Subcutaneous abdominal adipose tissue (tissue), 5 donors: ENCODE results near the gene MYOF.

Source experiments
- H3K27ac ChIP-seq: one replicate; pipeline ENCODE4 v1.7.0; 2013; ENCODE audit warnings: low read depth, mild to moderate bottlenecking, inconsistent platforms, low read length, moderate library complexity
- H3K27me3 ChIP-seq, 5 donors: one replicate each; pipeline ENCODE4 v1.7.0; 2013; ENCODE audit warnings: low read length in 5 of 5, inconsistent platforms in 1 of 5; ENCODE audit not compliant: control insufficient read depth in 5 of 5, insufficient read depth in 4 of 5
- H3K36me3 ChIP-seq, 5 donors: one replicate each; pipeline ENCODE4 v1.7.0; 2013; ENCODE audit warnings: low read length in 5 of 5; ENCODE audit not compliant: control insufficient read depth in 5 of 5, insufficient read depth in 5 of 5
- H3K4me1 ChIP-seq, 5 donors: one replicate each; pipeline ENCODE4 v1.7.0; 2013; ENCODE audit warnings: low read length in 5 of 5, mild to moderate bottlenecking in 3 of 5, moderate library complexity in 1 of 5; ENCODE audit not compliant: control insufficient read depth in 5 of 5, insufficient read depth in 5 of 5
- H3K4me3 ChIP-seq, 5 donors: one replicate each; pipeline ENCODE4 v1.7.0; 2013; ENCODE audit warnings: low read length in 5 of 5, low read depth in 1 of 5
- H3K9ac ChIP-seq, 5 donors: one replicate each; pipeline ENCODE4 v1.7.0; 2013; ENCODE audit warnings: low read length in 5 of 5, mild to moderate bottlenecking in 4 of 5, moderate library complexity in 3 of 5
- H3K9me3 ChIP-seq, 5 donors: one replicate each; pipeline ENCODE4 v1.7.0; 2013; ENCODE audit warnings: low read length in 5 of 5; ENCODE audit not compliant: control insufficient read depth in 5 of 5
- donor health status: healthy.
- donor health status: healthy.
- donor health status: healthy.
- donor health status: healthy.
- donor health status: healthy.

MYOF gene

DNA sequence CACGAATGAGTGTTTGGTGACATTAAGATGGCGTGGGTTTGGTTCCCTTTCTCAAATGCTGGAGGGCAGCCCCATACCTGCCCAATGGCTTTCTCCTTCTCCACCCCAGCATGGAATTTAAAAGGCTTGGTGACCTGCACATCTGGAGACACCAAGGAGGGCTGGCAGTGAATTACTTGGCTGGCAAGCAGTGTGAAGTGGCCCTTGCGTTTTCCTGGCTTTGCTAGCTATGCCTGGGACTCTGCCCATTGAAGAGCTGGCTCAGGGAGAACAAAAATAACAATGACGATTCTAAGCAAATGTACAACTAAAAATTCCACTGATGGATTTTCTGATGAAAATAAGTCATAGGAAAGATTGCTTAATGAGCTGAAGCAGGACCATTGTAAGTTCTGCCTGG lies 204.8 kb downstream of the MYOF start:
- no peaks in the 10 kb centered on the region for H3K36me3 ChIP-seq
- no peaks in the 10 kb centered on the region for H3K4me1 ChIP-seq
- no peak overlapping the region for H3K4me3 ChIP-seq
- H3K9ac ChIP-seq, result no peak overlapping the region
- no peaks in the 10 kb centered on the region for H3K27me3 ChIP-seq
- H3K27ac ChIP-seq, result no peak overlapping the region
- no peaks in the 10 kb centered on the region for H3K9me3 ChIP-seq

DNA sequence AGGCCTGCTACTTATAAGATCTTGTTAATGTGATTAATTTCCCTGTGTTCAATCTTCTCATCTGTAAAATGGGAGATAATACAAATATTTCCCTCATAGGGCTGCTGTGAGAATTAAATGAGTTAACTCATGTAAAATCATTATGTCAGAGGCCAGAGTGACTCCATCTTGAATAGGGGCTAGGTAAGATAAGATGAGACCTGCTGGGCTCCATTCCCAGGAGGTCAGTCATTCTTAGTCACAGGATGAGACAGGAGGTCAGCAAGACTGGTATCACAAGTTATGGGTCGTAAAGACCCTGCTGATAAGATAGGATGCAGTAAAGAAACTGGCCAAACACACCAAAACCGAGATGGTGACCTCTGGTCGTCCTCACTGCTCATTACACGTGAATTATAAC lies 207.7 kb downstream of the MYOF start:
- H3K9me3 ChIP-seq, result peaks cover 0 to 5% (median 4%) of the 10 kb centered on the region in 5 donors
- peaks cover 0 to 3% (median 0%) of the 10 kb centered on the region in 5 donors for H3K27me3 ChIP-seq
- no peak overlapping the region for H3K4me3 ChIP-seq
- H3K4me1 ChIP-seq, result no peaks in the 10 kb centered on the region
- no peaks in the 10 kb centered on the region for H3K36me3 ChIP-seq
- H3K9ac ChIP-seq, result no peak overlapping the region
- H3K27ac ChIP-seq, result no peak overlapping the region

DNA sequence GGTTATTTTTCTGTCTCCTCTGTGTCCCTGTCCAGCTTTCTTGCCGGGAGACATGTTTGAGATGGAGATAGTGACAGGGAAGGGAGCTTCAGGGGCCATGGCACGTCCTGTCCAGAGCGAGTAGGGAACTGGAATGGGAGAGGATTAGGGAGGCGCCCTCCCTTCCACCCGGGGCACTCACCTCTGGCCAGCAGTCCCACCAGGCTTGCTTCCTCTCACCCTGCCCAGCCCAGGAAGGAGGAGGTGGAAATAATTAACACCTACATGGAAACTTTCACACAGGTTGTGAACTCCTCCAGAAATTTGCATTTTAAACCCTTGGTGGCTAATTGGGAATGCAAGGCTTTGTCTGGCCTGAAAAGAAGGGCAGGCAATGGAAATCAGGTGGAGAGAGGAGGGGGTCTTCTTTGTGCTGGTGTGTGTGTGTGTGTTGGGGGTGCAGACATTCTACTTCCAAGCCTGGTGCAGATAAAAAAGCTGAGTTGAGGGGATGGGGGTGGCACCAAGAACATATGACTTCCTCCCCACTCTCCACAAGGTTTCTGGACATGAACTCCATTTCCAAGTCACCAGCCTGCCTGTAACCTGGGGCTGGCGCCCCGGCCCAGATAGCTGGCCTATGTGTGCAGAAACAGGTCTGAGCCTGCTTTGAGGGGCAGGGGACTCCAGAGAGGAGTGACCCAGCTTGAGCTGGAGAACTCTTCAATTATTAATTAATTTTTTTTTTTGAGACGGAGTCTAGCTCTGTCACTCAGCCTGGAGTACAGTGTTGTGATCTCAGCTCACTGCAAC lies 209.1 kb downstream of the MYOF start:
- Histone ChIP-seq H3K4me3 (no peak overlapping the region), H3K4me1 (no peaks in the 10 kb centered on the region), H3K27me3 (peaks cover 0 to 3% (median 0%) of the 10 kb centered on the region in 5 donors), H3K9me3 (peaks cover 0 to 10% (median 5%) of the 10 kb centered on the region in 5 donors), H3K9ac (no peak overlapping the region), H3K36me3 (no peaks in the 10 kb centered on the region), H3K27ac (no peak overlapping the region)

DNA sequence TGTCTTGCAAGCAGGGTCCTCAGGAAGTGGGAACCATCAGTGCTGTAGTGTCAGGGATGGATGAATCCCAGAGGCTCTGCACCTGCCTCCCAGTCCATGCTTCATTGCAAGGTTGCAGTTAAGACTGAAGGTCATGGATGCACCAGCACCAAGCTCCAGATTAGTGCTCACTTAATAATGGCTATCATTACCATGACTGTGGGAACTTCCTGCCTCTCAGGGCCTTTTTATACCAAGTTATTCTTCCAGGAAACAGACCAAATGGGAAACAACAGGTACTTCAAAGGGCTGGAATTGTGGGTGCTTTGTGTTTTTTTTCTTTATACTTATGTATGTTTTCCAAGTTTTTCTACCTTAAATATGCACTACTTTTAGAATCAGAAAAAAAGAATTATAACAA lies 210.8 kb downstream of the MYOF start:
- peaks cover 0 to 3% (median 0%) of the 10 kb centered on the region in 5 donors for H3K27me3 ChIP-seq
- no peak overlapping the region for H3K27ac ChIP-seq
- no peaks in the 10 kb centered on the region for H3K36me3 ChIP-seq
- H3K9ac ChIP-seq, result no peak overlapping the region
- no peaks in the 10 kb centered on the region for H3K4me1 ChIP-seq
- H3K4me3 ChIP-seq, result no peak overlapping the region
- peaks cover 0 to 10% (median 5%) of the 10 kb centered on the region in 5 donors for H3K9me3 ChIP-seq

DNA sequence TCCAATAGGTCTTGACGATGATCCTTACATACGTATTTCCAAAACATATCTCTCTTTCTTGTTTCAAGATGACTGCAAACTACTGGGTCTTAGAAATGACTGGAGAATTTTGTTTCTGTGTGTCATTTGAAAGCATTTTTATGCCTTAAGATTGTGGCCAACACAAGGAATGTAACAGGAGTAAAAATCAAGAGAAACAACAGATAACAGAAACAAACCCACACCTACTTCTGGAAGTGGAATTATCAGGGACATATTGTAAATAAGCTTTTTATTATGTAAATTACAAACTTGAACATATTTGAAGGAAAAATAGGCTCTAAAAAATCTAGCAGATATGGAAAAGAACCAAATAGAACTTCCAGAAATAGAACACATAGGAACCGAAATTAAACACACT lies 212.9 kb downstream of the MYOF start:
- peaks cover 0 to 3% (median 0%) of the 10 kb centered on the region in 5 donors for H3K27me3 ChIP-seq
- H3K36me3 ChIP-seq, result no peaks in the 10 kb centered on the region
- no peak overlapping the region for H3K4me3 ChIP-seq
- H3K9ac ChIP-seq, result no peak overlapping the region
- H3K9me3 ChIP-seq, result peaks cover 0 to 10% (median 5%) of the 10 kb centered on the region in 5 donors
- H3K27ac ChIP-seq, result no peak overlapping the region
- no peaks in the 10 kb centered on the region for H3K4me1 ChIP-seq

DNA sequence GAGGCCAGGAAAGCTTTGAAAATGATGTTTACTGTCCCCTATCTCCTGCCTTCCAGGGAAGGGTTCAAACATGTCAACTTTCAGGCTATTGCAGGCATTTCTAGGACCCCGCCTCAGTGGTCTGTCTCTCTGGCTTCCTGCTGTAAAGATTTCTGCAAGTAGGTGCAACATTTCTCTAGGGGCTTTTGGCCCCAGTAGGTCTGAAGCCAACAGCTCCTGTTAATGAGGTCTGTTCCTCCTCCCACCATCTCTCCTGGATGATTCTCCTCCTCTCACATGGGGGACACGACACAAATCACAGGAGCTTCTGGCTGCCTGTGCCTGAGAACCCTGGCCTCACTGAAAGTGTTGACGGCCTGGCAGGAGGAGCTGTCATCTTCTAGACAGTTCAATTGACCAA lies 214.1 kb downstream of the MYOF start:
- no peak overlapping the region for H3K4me3 ChIP-seq
- H3K4me1 ChIP-seq, result no peaks in the 10 kb centered on the region
- no peak overlapping the region for H3K9ac ChIP-seq
- no peak overlapping the region for H3K27ac ChIP-seq
- peaks cover 0 to 10% (median 5%) of the 10 kb centered on the region in 5 donors for H3K9me3 ChIP-seq
- H3K36me3 ChIP-seq, result no peaks in the 10 kb centered on the region
- peaks cover 0 to 3% (median 0%) of the 10 kb centered on the region in 5 donors for H3K27me3 ChIP-seq

DNA sequence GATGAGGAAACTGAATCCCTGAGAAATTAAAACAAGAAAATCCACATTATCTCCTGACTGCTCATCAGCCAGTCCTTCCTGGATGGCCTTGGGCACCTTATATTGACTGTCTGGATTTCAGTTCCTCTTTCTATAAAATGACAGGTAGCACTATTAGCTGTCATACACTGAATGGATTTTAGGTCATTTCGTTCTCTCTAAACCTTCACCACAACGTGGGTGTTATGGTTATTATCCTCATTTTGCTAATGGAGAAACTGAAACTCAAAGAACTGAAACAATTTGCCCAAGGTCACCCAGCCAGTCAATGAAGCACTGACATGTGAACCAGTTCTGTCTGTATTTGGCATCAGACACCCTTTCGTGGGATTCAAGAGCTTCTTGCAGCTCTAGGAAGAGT lies 214.6 kb downstream of the MYOF start:
- Histone ChIP-seq H3K9ac (no peak overlapping the region), H3K9me3 (peaks cover 0 to 10% (median 5%) of the 10 kb centered on the region in 5 donors), H3K36me3 (no peaks in the 10 kb centered on the region), H3K27me3 (peaks cover 0 to 3% (median 0%) of the 10 kb centered on the region in 5 donors), H3K27ac (no peak overlapping the region), H3K4me3 (no peak overlapping the region), H3K4me1 (no peaks in the 10 kb centered on the region)

DNA sequence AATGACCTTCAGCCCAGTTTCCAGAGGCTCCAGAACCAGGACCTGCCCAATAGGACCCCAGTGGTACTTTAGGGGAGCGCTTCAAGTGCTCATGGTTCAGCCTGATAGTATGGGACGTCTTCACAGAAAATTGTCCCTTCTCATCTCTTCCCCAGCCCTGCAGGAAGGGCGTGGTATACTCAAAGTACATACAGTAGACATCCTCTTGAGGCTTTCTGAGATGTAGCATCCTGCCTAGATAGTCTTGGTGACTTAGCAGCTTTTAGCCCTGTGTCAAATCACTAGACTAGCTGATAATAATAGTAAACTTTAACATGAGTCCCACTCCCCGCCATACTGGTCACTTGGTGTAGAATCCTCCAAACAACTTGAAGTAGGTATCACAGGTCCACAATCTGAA lies 215.3 kb downstream of the MYOF start:
- H3K36me3 ChIP-seq, result no peaks in the 10 kb centered on the region
- no peak overlapping the region for H3K4me3 ChIP-seq
- no peak overlapping the region for H3K27ac ChIP-seq
- peaks cover 0 to 10% (median 5%) of the 10 kb centered on the region in 5 donors for H3K9me3 ChIP-seq
- H3K9ac ChIP-seq, result no peak overlapping the region
- peaks cover 0 to 3% (median 0%) of the 10 kb centered on the region in 5 donors for H3K27me3 ChIP-seq
- no peaks in the 10 kb centered on the region for H3K4me1 ChIP-seq

DNA sequence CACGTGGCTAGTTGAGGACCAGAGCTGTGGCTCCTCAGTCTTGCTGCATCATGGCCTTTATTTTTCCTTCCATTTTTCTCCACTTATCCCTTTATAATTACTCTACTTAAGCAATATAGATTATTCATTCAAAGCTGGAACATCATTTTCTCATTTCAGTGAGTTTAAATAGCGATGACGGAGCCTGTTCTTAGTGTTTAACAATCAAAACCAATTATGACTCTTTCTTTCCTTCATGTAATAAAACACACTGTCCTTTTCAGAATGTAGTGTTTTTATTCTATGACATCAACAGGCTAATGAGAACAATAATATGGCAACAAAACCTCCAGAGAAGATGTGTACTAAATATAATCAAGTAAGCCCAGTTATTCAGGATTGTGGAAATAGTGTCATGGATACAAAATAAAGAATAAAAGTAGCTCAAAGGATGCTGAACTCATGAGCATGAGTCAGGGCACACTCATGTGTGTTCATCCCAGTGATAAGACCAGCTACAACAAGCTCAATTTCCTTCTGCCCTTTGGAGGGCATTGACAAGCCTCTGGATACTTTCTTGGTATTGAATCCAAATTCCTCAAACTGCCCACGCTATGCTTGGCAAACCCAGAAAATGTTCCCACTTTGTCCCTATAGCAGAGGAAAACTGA lies 220.0 kb downstream of the MYOF start:
- Histone ChIP-seq H3K9me3 (no peaks in the 10 kb centered on the region), H3K4me3 (no peak overlapping the region), H3K27me3 (no peaks in the 10 kb centered on the region), H3K36me3 (no peaks in the 10 kb centered on the region), H3K4me1 (no peaks in the 10 kb centered on the region), H3K9ac (no peak overlapping the region), H3K27ac (no peak overlapping the region)

DNA sequence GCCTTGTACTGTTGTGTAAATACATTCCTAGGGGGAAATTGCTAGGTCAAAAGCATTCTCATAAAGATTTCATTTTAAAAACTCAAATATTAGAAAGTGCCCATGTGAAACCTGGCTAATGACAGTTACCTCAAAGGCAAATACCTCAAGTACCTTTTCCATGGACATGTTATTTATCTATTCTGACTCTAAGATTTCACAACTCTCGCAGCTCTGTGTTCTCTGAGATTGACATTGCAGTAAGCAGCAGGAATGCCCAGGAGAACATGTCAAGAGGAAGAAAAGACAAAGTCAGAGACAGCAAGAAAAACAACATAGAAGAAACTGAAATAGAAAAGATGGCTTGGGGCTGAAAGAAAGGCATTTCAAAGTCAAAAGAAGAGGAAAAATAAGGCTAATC lies 221.0 kb downstream of the MYOF start:
- Histone ChIP-seq H3K27me3 (no peaks in the 10 kb centered on the region), H3K9ac (no peak overlapping the region), H3K36me3 (no peaks in the 10 kb centered on the region), H3K27ac (no peak overlapping the region), H3K9me3 (no peaks in the 10 kb centered on the region), H3K4me1 (no peaks in the 10 kb centered on the region), H3K4me3 (no peak overlapping the region)
